SK-N-SH (cell line): ENCODE measurements around the gene EMILIN2. TPM values are rescaled to one million over a fixed set of nuclear protein-coding genes. Genes with fewer than 3 reads are reported as not detected.

ENCODE experiments used
- CTCF ChIA-PET: fragments of 300-600, 350-600 bp; formaldehyde crosslinking; extraction: SDS; loops from one replicate; lab custom pipeline; 2021; lab: Yijun Ruan, JAX
- POLR2A ChIA-PET: fragments of 350-600 bp; sonication (Branson Sonifier 250); formaldehyde crosslinking; extraction: SDS; loops from one replicate; lab custom pipeline; 2020; ENCODE audit warnings: antibody characterized with exemption, inconsistent platforms; lab: Yijun Ruan, JAX
- DNase-seq: peaks from one replicate; pipeline ENCODE4 v3.0.0; 2012
- H2AFZ ChIP-seq: fragments of 200-600 bp; sonication (generic); 2 replicates; pipeline ENCODE4 v1.8.1; 2016; ENCODE audit warnings: antibody characterized with exemption, mild to moderate bottlenecking, low read depth
- H3F3A ChIP-seq: fragments of 200-600 bp; sonication (generic); replicated peaks from 2 replicates; pipeline ENCODE3; 2016; ENCODE audit warnings: antibody characterized with exemption, mild to moderate bottlenecking; ENCODE audit not compliant: insufficient read depth
- H3K27ac ChIP-seq, 2 experiments: fragments of 200-500 bp in 1 of 2; fragments of 200-600 bp in 1 of 2; sonication (Bioruptor generic) in 1 of 2; sonication (generic), shearing (Covaris generic) in 1 of 2; 2 replicates each; pipeline versions ENCODE4 v1.5.1 to v1.6.1; 2014 to 2016; ENCODE audit warnings: low read depth in 2 of 2, inconsistent platforms in 1 of 2, low read length in 1 of 2, mild to moderate bottlenecking in 1 of 2, mixed read lengths in 1 of 2
- H3K27me3 ChIP-seq: fragments of 200-600 bp; sonication (generic), shearing (Covaris generic); 2 replicates; pipeline ENCODE4 v1.6.1; 2016; ENCODE audit warnings: mixed run types; ENCODE audit not compliant: insufficient read depth
- H3K36me3 ChIP-seq, 2 experiments: fragments of 200-500 bp in 1 of 2; fragments of 200-600 bp in 1 of 2; sonication (Bioruptor generic) in 1 of 2; sonication (generic) in 1 of 2; replicated peaks in 1 of 2; 2 replicates each; pipeline versions ENCODE3 to v1.5.1; 2014 to 2016; ENCODE audit warnings: low read length in 1 of 2, mild to moderate bottlenecking in 1 of 2; ENCODE audit not compliant: insufficient read depth in 2 of 2, control insufficient read depth in 1 of 2
- H3K4me1 ChIP-seq, 2 experiments: fragments of 200-500 bp in 1 of 2; fragments of 200-600 bp in 1 of 2; sonication (Bioruptor generic) in 1 of 2; sonication (generic), shearing (Covaris generic) in 1 of 2; 2 replicates each; pipeline versions ENCODE4 v1.5.1 to v1.6.1; 2014 to 2016; ENCODE audit warnings: low read depth in 1 of 2, low read length in 1 of 2, mixed run types in 1 of 2; ENCODE audit not compliant: insufficient read depth in 2 of 2, control insufficient read depth in 1 of 2
- H3K4me2 ChIP-seq: fragments of 200-600 bp; sonication (generic), shearing (Covaris generic); 2 replicates; pipeline ENCODE4 v1.6.1; 2017; ENCODE audit warnings: mixed run types
- H3K4me3 ChIP-seq, 2 experiments: fragments of 200-500 bp in 1 of 2; fragments of 200-600 bp in 1 of 2; sonication (Bioruptor generic) in 1 of 2; sonication (generic), shearing (Covaris generic) in 1 of 2; 2 replicates each; pipeline versions ENCODE4 v1.5.1 to v1.8.1; 2014 to 2016; ENCODE audit warnings: low read depth in 2 of 2, inconsistent platforms in 1 of 2, low read length in 1 of 2, mild to moderate bottlenecking in 1 of 2, mixed read lengths in 1 of 2, moderate library complexity in 1 of 2
- H3K79me2 ChIP-seq: fragments of 200-600 bp; sonication (generic); 2 replicates; pipeline ENCODE4 v1.8.1; 2017; ENCODE audit warnings: mild to moderate bottlenecking; ENCODE audit not compliant: insufficient read depth
- H3K9ac ChIP-seq: fragments of 200-600 bp; sonication (generic); 2 replicates; pipeline ENCODE4 v1.6.1; 2017; ENCODE audit warnings: mixed run types
- H3K9me2 ChIP-seq: fragments of 200-600 bp; sonication (generic); 2 replicates; pipeline ENCODE4 v1.6.1; 2017; ENCODE audit warnings: mixed run types
- H3K9me3 ChIP-seq: fragments of 200-600 bp; sonication (generic); 2 replicates; pipeline ENCODE4 v1.6.1; 2017; ENCODE audit warnings: mixed run types, mild to moderate bottlenecking, moderate library complexity
- H4K20me1 ChIP-seq: fragments of 200-600 bp; sonication (generic); 2 replicates; pipeline ENCODE4 v1.6.1; 2017; ENCODE audit warnings: mild to moderate bottlenecking, mixed run types; ENCODE audit not compliant: insufficient read depth
- CTCF ChIP-seq: fragments of 200-600 bp; sonication (generic); IDR thresholded peaks from 2 replicates; pipeline ENCODE4 v1.6.1; 2017; ENCODE audit warnings: antibody characterized with exemption, mild to moderate bottlenecking, moderate library complexity
- EP300 ChIP-seq, 2 experiments: IDR thresholded peaks; 2 replicates each; pipeline versions ENCODE4 v1.4.0 to v1.6.1; 2012; ENCODE audit warnings: borderline replicate concordance in 1 of 2, low read depth in 1 of 2, low read length in 1 of 2
- FOSL2 ChIP-seq: IDR thresholded peaks from 2 replicates; pipeline ENCODE4 v1.4.0; 2012; ENCODE audit warnings: low read depth, mild to moderate bottlenecking, moderate library complexity, borderline replicate concordance
- FOXJ3 ChIP-seq: sonication (generic); formaldehyde crosslinking; IDR thresholded peaks from 2 replicates; pipeline ENCODE4 v1.5.1; 2020; ENCODE audit warnings: mild to moderate bottlenecking, missing genetic modification reagents
- FOXM1 ChIP-seq: IDR thresholded peaks from 2 replicates; pipeline ENCODE4 v1.4.0; 2012; ENCODE audit warnings: low read depth, mild to moderate bottlenecking
- GABPA ChIP-seq: IDR thresholded peaks from 2 replicates; pipeline ENCODE4 v1.4.0; 2012; ENCODE audit warnings: low read depth, mild to moderate bottlenecking
- GATA2 ChIP-seq: sonication (generic); formaldehyde crosslinking; IDR thresholded peaks from 2 replicates; pipeline ENCODE4 v1.5.0; 2020; ENCODE audit warnings: mild to moderate bottlenecking, missing genetic modification reagents
- MAX ChIP-seq: IDR thresholded peaks from 2 replicates; pipeline ENCODE4 v1.4.0; 2012; ENCODE audit warnings: low read depth
- MEF2A ChIP-seq: IDR thresholded peaks from 2 replicates; pipeline ENCODE4 v1.4.0; 2012; ENCODE audit warnings: low read depth, borderline replicate concordance
- MXI1 ChIP-seq: IDR thresholded peaks from 2 replicates; pipeline ENCODE4 v1.6.1; 2012; ENCODE audit warnings: mild to moderate bottlenecking, low read depth, low read length, improper control_type of control experiment
- NFIC ChIP-seq: IDR thresholded peaks from 2 replicates; pipeline ENCODE4 v1.4.0; 2012; ENCODE audit warnings: borderline replicate concordance
- NRF1 ChIP-seq: IDR thresholded peaks from 2 replicates; pipeline ENCODE4 v1.6.1; 2012; ENCODE audit warnings: low read depth, mild to moderate bottlenecking, low read length
- REST ChIP-seq: IDR thresholded peaks from 2 replicates; pipeline ENCODE4 v1.6.1; 2012; ENCODE audit warnings: mild to moderate bottlenecking, low read depth, low read length, moderate library complexity
- RFX5 ChIP-seq: IDR thresholded peaks from 2 replicates; pipeline ENCODE4 v1.6.1; 2012; ENCODE audit warnings: mild to moderate bottlenecking, improper control_type of control experiment, low read length
- SMC3 ChIP-seq: IDR thresholded peaks from 2 replicates; pipeline ENCODE4 v1.6.1; 2012; ENCODE audit warnings: low read depth, low read length, improper control_type of control experiment
- TAF1 ChIP-seq: IDR thresholded peaks from 2 replicates; pipeline ENCODE4 v1.6.1; 2012; ENCODE audit warnings: low read depth, mild to moderate bottlenecking, low read length, moderate library complexity, borderline replicate concordance
- TCF12 ChIP-seq: IDR thresholded peaks from 2 replicates; pipeline ENCODE4 v1.4.0; 2012
- TEAD4 ChIP-seq: IDR thresholded peaks from 2 replicates; pipeline ENCODE4 v1.4.0; 2012; ENCODE audit warnings: mild to moderate bottlenecking, borderline replicate concordance; ENCODE audit not compliant: insufficient read depth
- YY1 ChIP-seq: IDR thresholded peaks from 2 replicates; pipeline ENCODE4 v1.4.0; 2012; ENCODE audit warnings: low read depth, mild to moderate bottlenecking
- ZBTB33 ChIP-seq: IDR thresholded peaks from 2 replicates; pipeline ENCODE4 v1.4.0; 2012; ENCODE audit warnings: low read depth, borderline replicate concordance
- WGBS: methylation state at CpG from one replicate; pipeline ENCODE4 v1.1.6; 2017; ENCODE audit warnings: low lambda C conversion rate; 5-methylcytosine and 5-hydroxymethylcytosine counted together
- polyA plus RNA-seq, 3 experiments: library from polyadenylated mRNA; depleted of rRNA; stranded (reverse); fragments of >200 nt; gene quantifications; 2 replicates each; pipeline ENCODE4 v1.2.3, GENCODE V29; 2012

EMILIN2 gene
- polyA plus RNA-seq, 1 of the 3 experiments (the other 2 are of a cell fraction): 1.4 TPM

- Histone ChIP-seq H3K9ac (no peak overlapping the region), H4K20me1 (no peaks in the 10 kb centered on the region), H3K27ac (no peak overlapping the region), H3F3A (no peaks in the 10 kb centered on the region), H3K9me3 (no peaks in the 10 kb centered on the region), H3K79me2 (no peaks in the 10 kb centered on the region), H3K4me2 (no peak overlapping the region), H3K4me3 (no peak overlapping the region), H3K4me1 (peaks cover 0 to 7% of the 10 kb centered on the region in 2 experiments; a peak in 1 of 4 replicates), H2AFZ (no peak overlapping the region), H3K9me2 (no peaks in the 10 kb centered on the region), H3K27me3 (no peaks in the 10 kb centered on the region; the same call in 1 of the 2 replicates), H3K36me3 (peaks cover 0 to 16% of the 10 kb centered on the region in 2 experiments)
- no peak for DNase-seq
- no peak for TF ChIP-seq REST
- TF ChIP-seq MXI1: no peak
- no peak for TF ChIP-seq TCF12
- TF ChIP-seq RFX5: no peak
- TF ChIP-seq NRF1: no peak
- no peak for TF ChIP-seq EP300 (IDR thresholded peaks at IDR 0.05; ENCODE audit: borderline replicate concordance in 1 of 2, low read depth in 1 of 2, low read length in 1 of 2)
- TF ChIP-seq ZBTB33: no peak
- no peak for TF ChIP-seq FOXM1
- no peak for TF ChIP-seq FOSL2
- TF ChIP-seq MEF2A: no peak
- TF ChIP-seq TEAD4: no peak
- TF ChIP-seq YY1: no peak
- TF ChIP-seq CTCF: no peak
- no peak for TF ChIP-seq SMC3
- TF ChIP-seq MAX: no peak
- no peak for TF ChIP-seq FOXJ3 (CRISPR knock-in tag)
- no peak for TF ChIP-seq TAF1
- TF ChIP-seq GABPA: no peak
- no peak for TF ChIP-seq GATA2 (CRISPR knock-in tag)
- TF ChIP-seq NFIC: no peak
- ChIA-PET POLR2A (no interaction called here), CTCF (no interaction called here)
- 88% methylated on average over 13 of the region's 22 CpGs for WGBS
Measured at GRCh38 chr18:2909431-2910140, 62.8 kb downstream of the EMILIN2 start.
